Body of pancreas (tissue), 4 donors: ENCODE results near the gene SLC4A7. TPM values are rescaled to one million over a fixed set of nuclear protein-coding genes. Genes with fewer than 3 reads are reported as not detected.

Experiments
- ATAC-seq: fragments of 150-250 bp; one replicate; pipeline ENCODE4 v1.9.1; 2016
- DNase-seq, 4 donors: peaks; one replicate each; pipeline ENCODE4 v3.0.0-alpha.2; 2019
- H3K27ac ChIP-seq, 4 donors: fragments of 200-600 bp; sonication (generic); 1 replicate in 3 of 4; 2 replicates in 1 of 4; pipeline versions ENCODE4 v1.5.1 to v1.6.1; 2016 to 2019; ENCODE audit warnings: mild to moderate bottlenecking in 1 of 4, mixed read lengths in 1 of 4, moderate library complexity in 1 of 4
- H3K27me3 ChIP-seq, 2 donors: fragments of 200-600 bp; sonication (generic); one replicate each; pipeline ENCODE4 v1.6.0; 2016; ENCODE audit warnings: mild to moderate bottlenecking in 1 of 2
- H3K36me3 ChIP-seq, 2 donors: fragments of 200-600 bp; sonication (generic); replicated peaks in 1 of 2; 2 replicates each; pipeline ENCODE4 v1.5.1; 2016; ENCODE audit warnings: low read depth in 2 of 2; ENCODE audit not compliant: insufficient read depth in 1 of 2
- H3K4me1 ChIP-seq: fragments of 200-600 bp; sonication (generic); one replicate; pipeline ENCODE4 v1.6.0; 2016
- H3K4me3 ChIP-seq, 2 donors: fragments of 200-600 bp; sonication (generic); 1 replicate in 1 of 2; 2 replicates in 1 of 2; pipeline ENCODE4 v1.5.1; 2016 to 2019
- H3K9me3 ChIP-seq, 3 donors: fragments of 200-600 bp; sonication (generic); 1 replicate in 2 of 3; 2 replicates in 1 of 3; pipeline ENCODE4 v1.5.1; 2016
- CTCF ChIP-seq, 7 experiments: fragments of 450-650 bp in 4 of 7; fragments of 200-600 bp in 3 of 7; sonication (generic) in 3 of 7; IDR thresholded peaks; one replicate each; pipeline ENCODE4 v1.5.1; 2016 to 2019; ENCODE audit warnings: antibody characterized with exemption in 7 of 7
- POLR2A ChIP-seq, 3 donors: fragments of 450-650 bp; IDR thresholded peaks; one replicate each; pipeline ENCODE4 v1.6.1; 2016; ENCODE audit warnings: antibody characterized with exemption in 3 of 3, mild to moderate bottlenecking in 2 of 3
- WGBS, 2 donors: methylation state at CpG; one replicate each; pipeline ENCODE4 v1.1.5; 2017; 5-methylcytosine and 5-hydroxymethylcytosine counted together
- intact Hi-C: fragments of 100-400 bp; cut with DNase I; formaldehyde crosslinking; loops from one replicate; pipeline ENCODE4 v1.15.1; 2023
- total RNA-seq, 2 donors: library from RNA; depleted of rRNA; stranded (reverse); fragments of >200 nt; gene quantifications; one replicate each; pipeline ENCODE4 v1.1.0, GENCODE V29; 2016

The SLC4A7 gene
- total RNA-seq, 2 donors from 2014 or later, result 10.1 to 12.9 TPM

GRCh38 chr3:27354161-27354560 lies 130.0 kb downstream of the SLC4A7 start:
- no peaks in the 10 kb centered on the region for H3K9me3 ChIP-seq

GRCh38 chr3:27353221-27353620 lies 131.0 kb downstream of the SLC4A7 start:
- H3K4me3 ChIP-seq, result no peak overlapping the region
- no peak for ATAC-seq
- TF ChIP-seq CTCF (IDR thresholded peaks at IDR 0.05), result no peak
- no peak for TF ChIP-seq POLR2A (IDR thresholded peaks at IDR 0.05)
- peaks cover 3% of the 10 kb centered on the region for H3K4me1 ChIP-seq
- intact Hi-C loops, result no loop called here
- no peaks in the 10 kb centered on the region for H3K36me3 ChIP-seq
- 48 to 54% methylated on average over 1 of the region's 1 CpG for WGBS, 2 donors
- H3K9me3 ChIP-seq, result no peaks in the 10 kb centered on the region
- no peak for DNase-seq
- H3K27me3 ChIP-seq, result no peaks in the 10 kb centered on the region
- no peak overlapping the region for H3K27ac ChIP-seq

More at GRCh38 chr3:27354161-27354560, 130.0 kb downstream of the SLC4A7 start:
- DNase-seq, result no peak
- no peak for ATAC-seq
- intact Hi-C loops, result no loop called here
- WGBS, 2 donors, result 54% methylated on average over 5 of the region's 5 CpGs
- Histone ChIP-seq H3K36me3 (no peaks in the 10 kb centered on the region), H3K27me3 (no peaks in the 10 kb centered on the region), H3K27ac (no peak overlapping the region), H3K4me3 (no peak overlapping the region), H3K4me1 (peaks cover 12% of the 10 kb centered on the region)
- no peak for TF ChIP-seq POLR2A (IDR thresholded peaks at IDR 0.05)

GRCh38 chr3:27352047-27352446 lies 132.1 kb downstream of the SLC4A7 start:
- 58 to 59% methylated on average over 3 of the region's 3 CpGs for WGBS, 2 donors
- H3K27ac ChIP-seq, result no peak overlapping the region
- H3K9me3 ChIP-seq, result no peaks in the 10 kb centered on the region
- intact Hi-C loops, result no loop called here
- ATAC-seq, result no peak
- no peaks in the 10 kb centered on the region for H3K4me1 ChIP-seq
- H3K27me3 ChIP-seq, result no peaks in the 10 kb centered on the region
- no peaks in the 10 kb centered on the region for H3K36me3 ChIP-seq
- no peak for DNase-seq
- H3K4me3 ChIP-seq, result no peak overlapping the region
- TF ChIP-seq CTCF (IDR thresholded peaks at IDR 0.05) (no peak), POLR2A (IDR thresholded peaks at IDR 0.05) (no peak)

- Histone ChIP-seq H3K27me3 (no peaks in the 10 kb centered on the region), H3K9me3 (no peaks in the 10 kb centered on the region), H3K4me1 (no peaks in the 10 kb centered on the region), H3K4me3 (no peak overlapping the region), H3K27ac (no peak overlapping the region), H3K36me3 (no peaks in the 10 kb centered on the region)
- DNase-seq, result no peak
- WGBS, 2 donors, result 78 to 87% methylated on average over 3 of the region's 3 CpGs
- TF ChIP-seq POLR2A (IDR thresholded peaks at IDR 0.05) (no peak), CTCF (IDR thresholded peaks at IDR 0.05) (no peak)
- intact Hi-C loops, result no loop called here
- ATAC-seq, result no peak
These were observed 134.4 kb downstream of the SLC4A7 start for GRCh38 chr3:27349832-27350231.

- 79 to 84% methylated on average over 11 of the region's 11 CpGs for WGBS, 2 donors
- TF ChIP-seq POLR2A (IDR thresholded peaks at IDR 0.05), result no peak
- no peak for TF ChIP-seq CTCF (IDR thresholded peaks at IDR 0.05)
- H3K27me3 ChIP-seq, result no peaks in the 10 kb centered on the region
- intact Hi-C loops, result no loop called here
- ATAC-seq (no peak), DNase-seq (no peak)
- H3K4me3 ChIP-seq, result no peak overlapping the region
- H3K9me3 ChIP-seq, result no peaks in the 10 kb centered on the region
- no peak overlapping the region for H3K27ac ChIP-seq
- no peaks in the 10 kb centered on the region for H3K4me1 ChIP-seq
- no peaks in the 10 kb centered on the region for H3K36me3 ChIP-seq
These were observed 138.0 kb downstream of the SLC4A7 start for GRCh38 chr3:27345959-27346865.
